ENCODE data around the gene MSL3B.

Gene MSL3B

GRCh38 chr2:233871432-233871831 lies 3.2 kb upstream of the MSL3B start:
- peaks cover 5% of the 10 kb centered on the region for H3K36me3 Mint-ChIP-seq (ENCODE audit: low read depth, unreplicated experiment)
- H3K4me1 ChIP-seq (ENCODE audit: insufficient read depth, low read length), result peaks cover 3% of the 10 kb centered on the region
- H3K27ac ChIP-seq (ENCODE audit: low read depth, low read length), result no peak overlapping the region
- peaks cover 2% of the 10 kb centered on the region for H3K9me3 ChIP-seq (ENCODE audit: insufficient read depth, low read depth, low read length)
- H3K4me3 ChIP-seq (ENCODE audit: insufficient read depth, low read depth, low read length), result no peak overlapping the region
- no peak for DNase-seq (ENCODE audit: low read depth)
- H3K9ac ChIP-seq (ENCODE audit: low read length), result no peak overlapping the region
- no peak overlapping the region for H3K4me2 ChIP-seq (ENCODE audit: low read length)
- no peak overlapping the region for H2AFZ ChIP-seq (ENCODE audit: low read depth, low read length)
- H3K27me3 Mint-ChIP-seq (ENCODE audit: low read depth, unreplicated experiment), result peaks cover 18% of the 10 kb centered on the region
- no peaks in the 10 kb centered on the region for H3K79me2 ChIP-seq (ENCODE audit: insufficient read depth, low read length)
- no peak overlapping the region for H3K27ac Mint-ChIP-seq (ENCODE audit: unreplicated experiment)
- peaks cover 7% of the 10 kb centered on the region for H3K27me3 ChIP-seq (ENCODE audit: insufficient read depth, low read length)
- no peak for FAIRE-seq
- H3K36me3 ChIP-seq (ENCODE audit: insufficient read depth, low read length), result peaks cover 6% of the 10 kb centered on the region
- no peaks in the 10 kb centered on the region for H4K20me1 ChIP-seq (ENCODE audit: insufficient read depth, low read length)
- TF ChIP-seq CTCF (IDR thresholded peaks at IDR 0.05; ENCODE audit: insufficient read depth, low read depth, low read length) (no peak), EZH2 (IDR thresholded peaks at IDR 0.05; ENCODE audit: insufficient read depth, low read length) (no peak)
- peaks cover 18% of the 10 kb centered on the region for H3K9me3 Mint-ChIP-seq (ENCODE audit: unreplicated experiment)
- H3K4me1 Mint-ChIP-seq (ENCODE audit: low read depth, unreplicated experiment), result no peaks in the 10 kb centered on the region
- no peak overlapping the region for H3K4me3 Mint-ChIP-seq (ENCODE audit: unreplicated experiment)

- Histone ChIP-seq H3K79me2 (ENCODE audit: insufficient read depth, low read length) (no peaks in the 10 kb centered on the region), H3K4me2 (ENCODE audit: low read length) (no peak overlapping the region), H3K9me3 (ENCODE audit: insufficient read depth, low read depth, low read length) (no peaks in the 10 kb centered on the region), H3K4me3 (ENCODE audit: insufficient read depth, low read depth, low read length) (no peak overlapping the region), H3K4me1 (ENCODE audit: insufficient read depth, low read length) (peaks cover 3% of the 10 kb centered on the region), H3K36me3 (ENCODE audit: insufficient read depth, low read length) (peaks cover 6% of the 10 kb centered on the region), H2AFZ (ENCODE audit: low read depth, low read length) (no peak overlapping the region), H3K27ac (ENCODE audit: low read depth, low read length) (no peak overlapping the region), H3K27me3 (ENCODE audit: insufficient read depth, low read length) (no peaks in the 10 kb centered on the region), H4K20me1 (ENCODE audit: insufficient read depth, low read length) (no peaks in the 10 kb centered on the region), H3K9ac (ENCODE audit: low read length) (no peak overlapping the region)
- no peak overlapping the region for H3K4me3 Mint-ChIP-seq (ENCODE audit: unreplicated experiment)
- peaks cover 16% of the 10 kb centered on the region for H3K9me3 Mint-ChIP-seq (ENCODE audit: unreplicated experiment)
- DNase-seq (ENCODE audit: low read depth) (no peak), FAIRE-seq (no peak)
- H3K27ac Mint-ChIP-seq (ENCODE audit: unreplicated experiment), result no peak overlapping the region
- no peaks in the 10 kb centered on the region for H3K4me1 Mint-ChIP-seq (ENCODE audit: low read depth, unreplicated experiment)
- H3K27me3 Mint-ChIP-seq (ENCODE audit: low read depth, unreplicated experiment), result peaks cover under 1% of the 10 kb centered on the region
- peaks cover 5% of the 10 kb centered on the region for H3K36me3 Mint-ChIP-seq (ENCODE audit: low read depth, unreplicated experiment)
- TF ChIP-seq CTCF (IDR thresholded peaks at IDR 0.05; ENCODE audit: insufficient read depth, low read depth, low read length) (no peak), EZH2 (IDR thresholded peaks at IDR 0.05; ENCODE audit: insufficient read depth, low read length) (no peak)
Observed at GRCh38 chr2:233866479-233866878, 1.7 kb downstream of the MSL3B start.

- no peaks in the 10 kb centered on the region for H3K9me3 ChIP-seq (ENCODE audit: insufficient read depth, low read depth, low read length)
- no peaks in the 10 kb centered on the region for H3K79me2 ChIP-seq (ENCODE audit: insufficient read depth, low read length)
- Mint-ChIP-seq H3K27ac (ENCODE audit: unreplicated experiment) (no peak overlapping the region), H3K9me3 (ENCODE audit: unreplicated experiment) (peaks cover 14% of the 10 kb centered on the region), H3K36me3 (ENCODE audit: low read depth, unreplicated experiment) (peaks cover 5% of the 10 kb centered on the region), H3K4me1 (ENCODE audit: low read depth, unreplicated experiment) (no peaks in the 10 kb centered on the region), H3K27me3 (ENCODE audit: low read depth, unreplicated experiment) (no peaks in the 10 kb centered on the region), H3K4me3 (ENCODE audit: unreplicated experiment) (no peak overlapping the region)
- peak; percentile 27 for TF ChIP-seq CTCF (IDR thresholded peaks at IDR 0.05; ENCODE audit: insufficient read depth, low read depth, low read length)
- no peak for TF ChIP-seq EZH2 (IDR thresholded peaks at IDR 0.05; ENCODE audit: insufficient read depth, low read length)
- no peaks in the 10 kb centered on the region for H4K20me1 ChIP-seq (ENCODE audit: insufficient read depth, low read length)
- H3K4me2 ChIP-seq (ENCODE audit: low read length), result no peak overlapping the region
- no peak overlapping the region for H2AFZ ChIP-seq (ENCODE audit: low read depth, low read length)
- FAIRE-seq, result no peak
- DNase-seq (ENCODE audit: low read depth), result no peak
- no peak overlapping the region for H3K4me3 ChIP-seq (ENCODE audit: insufficient read depth, low read depth, low read length)
- H3K27me3 ChIP-seq (ENCODE audit: insufficient read depth, low read length), result no peaks in the 10 kb centered on the region
- H3K9ac ChIP-seq (ENCODE audit: low read length), result no peak overlapping the region
- no peak overlapping the region for H3K27ac ChIP-seq (ENCODE audit: low read depth, low read length)
- H3K4me1 ChIP-seq (ENCODE audit: insufficient read depth, low read length), result peaks cover 3% of the 10 kb centered on the region
- H3K36me3 ChIP-seq (ENCODE audit: insufficient read depth, low read length), result peaks cover 6% of the 10 kb centered on the region
Observed at GRCh38 chr2:233865838-233866237, 2.3 kb downstream of the MSL3B start.
